ENCODE data around the gene PCBP3.

DNA sequence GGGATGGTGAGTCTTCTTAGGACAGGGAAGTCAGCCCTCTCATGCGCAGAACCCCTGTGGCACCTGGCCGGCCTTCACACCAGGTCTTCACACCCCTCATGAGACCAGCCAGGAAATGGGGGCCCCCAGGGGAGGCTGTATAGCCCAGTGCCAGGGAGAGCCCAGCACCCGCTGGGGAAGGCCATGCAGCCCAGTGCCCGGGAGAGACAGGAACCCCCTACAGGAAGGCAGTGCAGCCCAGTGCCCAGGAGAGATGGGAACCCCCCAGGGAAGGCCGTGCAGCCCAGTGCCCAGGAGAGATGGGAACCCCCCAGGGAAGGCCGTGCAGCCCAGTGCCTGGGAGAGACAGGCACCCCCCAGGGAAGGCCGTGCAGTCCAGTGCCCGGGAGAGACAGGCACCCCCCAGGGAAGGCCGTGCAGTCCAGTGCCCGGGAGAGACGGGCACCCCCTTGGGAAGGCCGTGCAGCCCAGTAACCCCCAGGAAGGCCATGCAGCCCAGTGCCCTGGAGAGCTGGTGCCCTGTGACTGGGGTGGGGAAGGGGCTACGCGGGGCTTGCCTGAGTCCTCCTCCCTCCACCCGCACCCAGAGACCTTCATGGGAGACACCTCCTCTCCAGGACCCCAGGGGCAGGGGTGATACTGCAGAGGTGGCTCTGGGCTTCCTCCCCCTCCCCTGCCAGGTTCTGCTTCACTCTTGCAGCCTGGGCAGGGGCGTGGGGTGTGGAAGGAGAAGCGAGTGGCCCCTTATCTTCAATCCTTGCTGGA is 227.5 kb downstream of the PCBP3 start:
- no peak for TF ChIP-seq POLR2A (IDR thresholded peaks at IDR 0.05)
- TF ChIP-seq, protein P1, sequence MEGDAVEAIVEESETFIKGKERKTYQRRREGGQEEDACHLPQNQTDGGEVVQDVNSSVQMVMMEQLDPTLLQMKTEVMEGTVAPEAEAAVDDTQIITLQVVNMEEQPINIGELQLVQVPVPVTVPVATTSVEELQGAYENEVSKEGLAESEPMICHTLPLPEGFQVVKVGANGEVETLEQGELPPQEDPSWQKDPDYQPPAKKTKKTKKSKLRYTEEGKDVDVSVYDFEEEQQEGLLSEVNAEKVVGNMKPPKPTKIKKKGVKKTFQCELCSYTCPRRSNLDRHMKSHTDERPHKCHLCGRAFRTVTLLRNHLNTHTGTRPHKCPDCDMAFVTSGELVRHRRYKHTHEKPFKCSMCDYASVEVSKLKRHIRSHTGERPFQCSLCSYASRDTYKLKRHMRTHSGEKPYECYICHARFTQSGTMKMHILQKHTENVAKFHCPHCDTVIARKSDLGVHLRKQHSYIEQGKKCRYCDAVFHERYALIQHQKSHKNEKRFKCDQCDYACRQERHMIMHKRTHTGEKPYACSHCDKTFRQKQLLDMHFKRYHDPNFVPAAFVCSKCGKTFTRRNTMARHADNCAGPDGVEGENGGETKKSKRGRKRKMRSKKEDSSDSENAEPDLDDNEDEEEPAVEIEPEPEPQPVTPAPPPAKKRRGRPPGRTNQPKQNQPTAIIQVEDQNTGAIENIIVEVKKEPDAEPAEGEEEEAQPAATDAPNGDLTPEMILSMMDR (IDR thresholded peaks at IDR 0.05), result no peak

Measured in right lobe of liver (tissue), 4 donors.